ENCODE measurements around the gene CTNNA1.
"Not testable (repeated sequence)": the region's sequence is repeated elsewhere in the genome, so short reads cannot be mapped to it uniquely, and the experiment has no call there.

Gene CTNNA1

GRCh38 chr5:138752951-138753793 is at the start of gene CTNNA1:
Gene CTNNA1, plus strand, starts transcription at chr5:138753425. Its CDS starts 28,500 bp downstream, at chr5:138781925.
- DNase-seq (ENCODE audit: low read depth, low spot score) = peak; percentile 88

DNA sequence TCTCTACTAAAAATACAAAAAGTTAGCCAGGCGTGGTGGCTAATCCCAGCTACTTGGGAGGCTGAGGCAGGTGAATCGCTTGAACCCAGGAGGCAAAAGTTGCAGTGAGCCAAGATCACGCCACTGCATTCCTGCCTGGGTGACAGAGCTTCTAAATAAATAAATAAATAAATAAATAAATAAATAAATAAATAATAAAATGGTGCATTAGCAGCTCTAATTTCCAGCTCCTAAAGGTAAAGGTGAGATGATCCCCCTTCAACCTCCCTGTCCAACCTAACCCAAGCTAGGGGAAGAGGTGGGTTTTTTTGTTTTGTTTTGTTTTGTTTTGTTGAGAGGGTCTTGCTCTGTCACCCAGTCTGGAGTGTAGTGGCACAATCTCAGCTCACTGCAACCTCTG is 49.4 kb upstream of the CTNNA1 start:
- DNase-seq (ENCODE audit: low read depth, low spot score) = not testable (repeated sequence)

GRCh38 chr5:138705007-138705406 is 48.2 kb upstream of the CTNNA1 start:
- no peak for DNase-seq (ENCODE audit: low read depth, low spot score)

- DNase-seq (ENCODE audit: low read depth, low spot score) = no peak
Observed at GRCh38 chr5:138705567-138705966, 47.7 kb upstream of the CTNNA1 start.

GRCh38 chr5:138706655-138707480 is 46.4 kb upstream of the CTNNA1 start:
- peak; percentile 79 for DNase-seq (ENCODE audit: low read depth, low spot score)

- DNase-seq (ENCODE audit: low read depth, low spot score) = no peak
Observed at GRCh38 chr5:138708791-138709190, 44.4 kb upstream of the CTNNA1 start.

- no peak for DNase-seq (ENCODE audit: low read depth, low spot score)
Observed at GRCh38 chr5:138709202-138709601, 44.0 kb upstream of the CTNNA1 start.

DNA sequence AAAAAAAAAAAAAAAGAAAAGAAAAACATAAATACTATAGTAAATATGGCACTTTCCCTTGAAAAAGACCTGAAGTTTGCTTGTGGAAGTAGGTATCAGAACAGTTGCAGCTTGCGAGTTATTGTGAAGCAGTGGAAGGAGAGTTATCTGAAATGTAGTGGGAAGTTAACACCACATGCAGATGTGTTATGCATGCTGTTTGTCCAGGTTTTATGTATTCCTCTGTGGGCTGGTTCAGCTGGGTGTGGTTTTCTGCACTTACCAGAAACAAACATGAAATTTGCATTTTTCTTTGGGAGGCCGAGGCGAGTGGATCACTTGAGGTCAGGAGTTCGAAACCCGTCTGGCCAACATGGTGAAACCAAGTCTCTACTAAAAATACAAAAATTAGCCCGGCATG is 42.1 kb upstream of the CTNNA1 start:
- DNase-seq (ENCODE audit: low read depth, low spot score) = no peak

DNA sequence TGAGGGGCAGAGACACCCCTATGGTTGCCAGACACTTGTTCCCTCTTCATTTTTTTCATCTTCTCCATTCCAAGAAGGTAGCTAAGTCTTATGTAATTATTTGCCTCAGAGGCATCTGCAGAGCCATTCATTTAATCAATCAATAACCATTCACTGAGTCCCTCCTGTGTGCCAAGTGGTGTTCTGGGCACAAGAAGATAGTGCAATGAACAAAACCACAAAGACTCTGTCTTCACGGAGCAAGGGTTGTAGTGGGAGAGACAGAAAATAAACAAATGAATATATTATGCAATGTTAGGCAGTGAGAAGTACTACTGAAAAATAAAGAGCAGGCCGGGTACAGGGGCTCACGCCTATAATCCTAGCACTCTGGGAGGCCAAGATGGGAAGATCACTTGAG is 41.4 kb upstream of the CTNNA1 start:
- no peak for DNase-seq (ENCODE audit: low read depth, low spot score)

DNA sequence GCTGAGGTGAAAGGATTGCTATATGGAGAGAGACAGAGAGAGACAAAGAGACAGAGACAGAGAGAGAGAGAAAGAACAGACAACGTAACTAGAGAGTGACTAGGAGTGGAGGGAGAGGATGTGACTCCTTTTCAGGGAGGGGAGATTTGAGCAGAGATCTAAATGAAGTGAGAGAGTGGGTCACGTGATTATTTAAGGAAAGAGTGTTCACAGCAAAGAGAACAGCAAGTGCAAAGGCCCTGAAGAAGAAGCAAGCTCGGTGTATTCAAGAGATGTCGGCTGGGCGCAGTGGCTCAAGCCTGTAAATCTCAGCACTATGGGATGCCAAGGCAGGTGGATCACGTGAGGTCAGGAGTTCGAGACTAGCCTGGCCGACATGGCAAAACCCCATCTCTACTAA is 40.9 kb upstream of the CTNNA1 start:
- no peak for DNase-seq (ENCODE audit: low read depth, low spot score)

GRCh38 chr5:138712791-138713190 is 40.4 kb upstream of the CTNNA1 start:
- DNase-seq (ENCODE audit: low read depth, low spot score) = no peak

- DNase-seq (ENCODE audit: low read depth, low spot score) = no peak
Observed at GRCh38 chr5:138713247-138713646, 40.0 kb upstream of the CTNNA1 start.

DNA sequence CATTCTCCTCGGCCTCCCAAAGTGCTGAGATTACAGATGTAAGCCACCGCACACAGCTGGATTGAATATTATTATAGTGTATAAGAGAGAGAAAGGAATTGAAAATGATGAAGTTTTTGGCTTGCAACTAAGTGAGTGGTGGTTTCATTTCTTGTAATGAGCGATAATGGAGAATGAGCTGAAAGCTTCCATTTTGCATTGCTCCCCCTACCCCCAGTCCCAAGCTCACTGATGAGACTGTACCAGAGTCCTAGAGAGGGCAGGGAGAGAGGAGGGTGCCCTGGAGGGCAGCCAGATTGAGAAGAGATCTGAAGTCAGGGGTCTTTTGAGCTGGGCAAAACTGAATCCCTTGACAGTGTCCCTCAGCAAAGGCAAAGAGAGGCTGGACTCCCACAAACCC is 38.5 kb upstream of the CTNNA1 start:
- no peak for DNase-seq (ENCODE audit: low read depth, low spot score)

DNA sequence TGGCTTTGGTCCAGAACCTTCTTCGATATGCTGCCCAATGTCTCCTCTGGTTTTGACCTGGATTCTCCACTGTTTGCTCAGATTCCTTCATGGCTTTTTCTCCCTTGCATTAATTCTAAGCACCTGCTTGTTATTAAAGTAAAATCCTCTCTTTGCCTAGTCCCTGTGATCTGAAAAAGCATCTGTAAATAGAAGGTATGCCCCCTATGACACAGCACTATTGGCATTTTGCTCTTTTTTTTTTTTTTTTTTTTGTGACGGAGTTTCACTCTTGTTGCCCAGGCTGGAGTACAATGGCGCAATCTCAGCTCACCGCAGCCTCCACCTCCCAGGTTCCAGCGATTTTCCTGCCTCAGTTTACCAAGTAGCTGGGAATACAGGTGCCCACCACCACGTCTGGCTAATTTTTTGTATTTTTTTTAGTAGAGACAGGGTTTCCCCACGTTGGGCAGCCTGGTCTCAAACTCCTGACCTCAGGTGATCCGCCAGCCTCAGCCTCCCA is 37.2 kb upstream of the CTNNA1 start:
- DNase-seq (ENCODE audit: low read depth, low spot score) = not testable (repeated sequence)

DNA sequence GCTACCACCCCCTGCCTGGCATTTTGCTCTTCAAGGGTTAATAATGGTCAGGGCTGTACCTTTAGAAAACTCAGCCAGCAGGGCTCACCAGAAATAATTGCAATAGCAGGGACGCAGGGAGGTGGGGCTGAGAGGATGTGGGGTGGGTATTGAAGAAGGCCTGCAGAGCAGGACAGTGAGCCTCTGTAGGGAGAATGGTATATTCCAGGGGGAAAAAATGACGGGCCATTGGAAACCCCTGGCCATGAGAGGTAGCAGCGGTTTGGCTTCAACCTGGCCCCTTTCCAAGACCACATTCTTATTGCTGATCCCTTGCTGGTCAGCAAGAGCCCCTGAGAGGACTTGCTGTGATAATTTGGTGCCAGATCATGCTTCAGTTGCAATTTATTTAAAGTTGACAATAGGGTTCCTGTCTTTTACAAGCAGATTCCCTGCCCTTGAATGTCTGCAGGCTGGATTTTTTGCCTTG is 36.7 kb upstream of the CTNNA1 start:
- peak; percentile 79 for DNase-seq (ENCODE audit: low read depth, low spot score)

DNA sequence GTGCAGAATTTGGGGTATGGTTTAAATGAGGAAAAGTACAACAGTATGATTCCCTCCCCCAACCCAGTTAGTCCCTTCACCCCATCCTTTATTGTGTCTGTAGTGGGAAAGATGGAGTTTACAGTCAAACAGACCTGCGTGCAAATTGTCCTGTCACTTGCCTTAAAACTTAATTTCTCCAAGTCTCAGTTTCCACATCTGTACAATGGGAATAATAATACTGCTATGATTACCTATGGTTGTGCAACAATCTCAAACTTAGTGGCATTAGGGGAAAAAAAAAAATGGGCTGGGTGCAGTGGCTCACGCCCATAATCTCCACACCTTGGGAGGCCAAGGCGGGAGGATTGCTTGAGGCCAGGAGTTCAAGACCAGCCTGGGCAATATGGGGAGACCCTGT is 35.8 kb upstream of the CTNNA1 start:
- no peak for DNase-seq (ENCODE audit: low read depth, low spot score)

DNA sequence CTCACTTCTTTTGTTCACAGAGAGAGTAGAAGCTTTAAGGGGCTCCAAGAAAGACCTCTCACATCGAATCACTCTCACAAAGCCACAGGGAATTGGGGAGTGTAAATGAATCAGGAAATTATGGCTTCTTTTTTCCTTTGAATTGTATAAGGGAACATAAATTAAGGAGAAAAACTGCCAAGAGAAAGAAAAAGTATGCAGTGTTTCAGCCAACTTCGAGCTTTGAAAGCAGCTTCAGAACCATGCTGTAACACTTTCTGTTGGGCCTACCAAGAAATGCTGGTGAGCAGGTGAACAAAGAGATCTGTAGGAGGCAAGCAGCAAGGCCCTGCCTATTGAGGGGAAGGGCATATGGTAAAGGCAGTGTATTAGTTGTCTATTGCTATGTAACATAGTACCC is 33.4 kb upstream of the CTNNA1 start:
- no peak for DNase-seq (ENCODE audit: low read depth, low spot score)

DNA sequence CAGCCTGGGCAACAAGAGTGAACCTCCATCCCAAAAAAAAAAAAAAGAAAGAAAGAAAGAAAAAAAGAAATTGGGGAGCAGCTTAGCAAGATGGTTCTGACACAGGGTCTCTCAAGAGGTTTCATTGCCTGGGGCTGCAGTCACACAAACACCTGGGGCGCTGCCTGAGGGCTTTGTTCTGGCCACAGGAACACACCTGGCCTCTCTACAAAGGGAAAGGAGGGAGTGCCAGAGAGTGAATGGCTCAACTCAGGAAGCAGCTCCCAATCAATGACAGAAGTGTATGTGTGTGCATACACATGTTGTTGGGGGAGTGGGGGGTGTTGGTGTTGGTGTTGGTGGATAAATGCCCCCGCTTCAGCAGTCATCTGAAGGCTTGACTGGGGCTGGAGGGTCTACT is 32.4 kb upstream of the CTNNA1 start:
- no peak for DNase-seq (ENCODE audit: low read depth, low spot score)

GRCh38 chr5:138721979-138722378 is 31.2 kb upstream of the CTNNA1 start:
- DNase-seq (ENCODE audit: low read depth, low spot score) = no peak

- DNase-seq (ENCODE audit: low read depth, low spot score) = no peak
Observed at GRCh38 chr5:138722544-138723177, 30.6 kb upstream of the CTNNA1 start.

GRCh38 chr5:138724470-138725146 is 28.6 kb upstream of the CTNNA1 start:
- no peak for DNase-seq (ENCODE audit: low read depth, low spot score)

Data from astrocyte of the hippocampus (primary cell).